ENCODE data around the gene TTC28.
"Not testable (repeated sequence)": the region's sequence is repeated elsewhere in the genome, so short reads cannot be mapped to it uniquely, and the experiment has no call there.

Gene TTC28

GRCh38 chr22:28581016-28581415 lies 98.6 kb downstream of the TTC28 start:
- TF ChIP-seq CTCF (IDR thresholded peaks at IDR 0.05; ENCODE audit: borderline replicate concordance, control extremely low read depth, extremely low read depth, insufficient read depth, missing control alignments): no peak
- in situ Hi-C loops (cut with MboI; ENCODE audit: low sequenced_read_pairs, unreplicated experiment): no loop called here
- DNase-seq (ENCODE audit: low spot score): no peak

- no peak for DNase-seq (ENCODE audit: low spot score)
- in situ Hi-C loops (cut with MboI; ENCODE audit: low sequenced_read_pairs, unreplicated experiment): no loop called here
- TF ChIP-seq CTCF (IDR thresholded peaks at IDR 0.05; ENCODE audit: borderline replicate concordance, control extremely low read depth, extremely low read depth, insufficient read depth, missing control alignments): no peak
These were observed 103.5 kb downstream of the TTC28 start for GRCh38 chr22:28576162-28576561.

GRCh38 chr22:28574159-28574788 lies 105.4 kb downstream of the TTC28 start:
- TF ChIP-seq CTCF (IDR thresholded peaks at IDR 0.05; ENCODE audit: borderline replicate concordance, control extremely low read depth, extremely low read depth, insufficient read depth, missing control alignments): no peak
- in situ Hi-C loops (cut with MboI; ENCODE audit: low sequenced_read_pairs, unreplicated experiment): no loop called here
- DNase-seq (ENCODE audit: low spot score): no peak

- DNase-seq (ENCODE audit: low spot score): no peak
- TF ChIP-seq CTCF (IDR thresholded peaks at IDR 0.05; ENCODE audit: borderline replicate concordance, control extremely low read depth, extremely low read depth, insufficient read depth, missing control alignments): no peak
- in situ Hi-C loops (cut with MboI; ENCODE audit: low sequenced_read_pairs, unreplicated experiment): no loop called here
These were observed 108.8 kb downstream of the TTC28 start for GRCh38 chr22:28570696-28571373.

GRCh38 chr22:28568974-28569373 lies 110.7 kb downstream of the TTC28 start:
- in situ Hi-C loops (cut with MboI; ENCODE audit: low sequenced_read_pairs, unreplicated experiment): not testable (repeated sequence)

GRCh38 chr22:28568099-28568498 lies 111.5 kb downstream of the TTC28 start:
- no peak for DNase-seq (ENCODE audit: low spot score)
- in situ Hi-C loops (cut with MboI; ENCODE audit: low sequenced_read_pairs, unreplicated experiment): no loop called here
- no peak for TF ChIP-seq CTCF (IDR thresholded peaks at IDR 0.05; ENCODE audit: borderline replicate concordance, control extremely low read depth, extremely low read depth, insufficient read depth, missing control alignments)

More at GRCh38 chr22:28568974-28569373, 110.7 kb downstream of the TTC28 start:
- DNase-seq (ENCODE audit: low spot score): not testable (repeated sequence)

- DNase-seq (ENCODE audit: low spot score); in situ Hi-C loops (cut with MboI; ENCODE audit: low sequenced_read_pairs, unreplicated experiment): not testable (repeated sequence)
These were observed 112.6 kb downstream of the TTC28 start for GRCh38 chr22:28566920-28567499.
